PFSK-1 (cell line): ENCODE data around the gene IGFBP2.

ENCODE experiments used
- FOXP2 ChIP-seq: optimal IDR thresholded peaks from 2 replicates; pipeline ENCODE3; 2011; ENCODE audit warnings: borderline replicate concordance, control low read depth, inconsistent platforms; ENCODE audit not compliant: insufficient read depth; ENCODE audit errors: extremely low read length, extremely low read depth
- POLR2AphosphoS5 ChIP-seq: IDR thresholded peaks from 2 replicates; pipeline ENCODE4 v1.6.1; 2012; ENCODE audit warnings: low read depth, mild to moderate bottlenecking, control low read depth, low read length, moderate library complexity
- SIN3A ChIP-seq: IDR thresholded peaks from 2 replicates; pipeline ENCODE4 v1.6.1; 2012; ENCODE audit warnings: mild to moderate bottlenecking, low read length, moderate library complexity, borderline replicate concordance; ENCODE audit not compliant: insufficient read depth
- TAF1 ChIP-seq: IDR thresholded peaks from 2 replicates; pipeline ENCODE4 v1.6.1; 2012; ENCODE audit warnings: low read length, control low read depth, borderline replicate concordance; ENCODE audit not compliant: insufficient read depth
- TF ChIP-seq, protein P1 (sequence below), 2 experiments: IDR thresholded peaks; 2 replicates each; pipeline versions ENCODE4 v1.6.1 to v1.8.0; 2011 to 2012; ENCODE audit warnings: low read depth in 2 of 2, low read length in 2 of 2, control low read depth in 1 of 2, inconsistent platforms in 1 of 2, mild to moderate bottlenecking in 1 of 2, moderate library complexity in 1 of 2; ENCODE audit not compliant: insufficient read depth in 1 of 2

IGFBP2 gene

DNA sequence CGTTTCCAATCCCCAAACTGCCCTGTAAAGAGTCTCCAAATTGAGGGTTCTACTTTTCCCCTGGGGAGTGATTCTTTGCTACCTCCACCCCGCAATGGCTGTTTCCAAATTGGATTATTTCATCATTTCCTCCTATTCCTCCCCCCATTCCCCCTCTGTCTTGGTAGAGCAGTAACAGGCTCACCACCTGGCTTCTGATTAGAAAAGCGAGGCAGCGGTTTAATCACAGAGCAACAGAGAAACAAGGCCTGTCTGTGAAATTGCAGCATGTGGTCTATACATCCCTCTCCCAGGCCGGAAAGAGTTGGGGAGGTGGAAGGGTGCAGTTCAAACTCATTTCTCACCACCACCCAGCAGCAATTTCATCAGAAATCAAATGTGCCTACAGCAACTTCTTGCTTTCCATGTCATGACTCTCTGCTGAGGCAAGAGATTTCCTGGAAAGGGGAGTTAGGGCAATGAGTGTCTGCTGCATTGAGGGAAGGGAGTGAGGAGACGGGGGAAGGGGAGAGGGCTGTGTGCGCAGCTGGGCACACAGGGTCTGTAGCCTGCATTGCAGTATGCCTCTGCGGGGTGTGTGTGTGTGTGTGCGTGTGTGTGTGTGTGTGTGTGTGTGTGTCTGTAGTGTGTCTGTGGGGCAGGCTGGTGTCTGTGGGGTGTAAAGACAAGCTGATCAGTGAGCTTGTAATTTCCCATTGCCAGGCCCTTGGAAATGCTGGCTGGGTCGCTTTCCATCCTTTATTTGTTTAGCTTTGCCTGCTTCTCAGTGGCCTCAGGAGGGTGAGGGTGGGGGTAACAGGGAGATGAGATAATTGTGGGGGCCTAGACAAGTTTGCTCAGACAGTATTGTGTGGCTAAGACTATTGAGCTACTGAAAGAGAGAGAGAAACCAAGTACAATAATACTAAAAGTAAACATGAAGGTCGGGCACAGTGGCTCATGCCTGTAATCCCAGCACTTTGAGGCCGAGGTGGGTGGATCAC lies 13.5 kb upstream of the IGFBP2 start:
- TF ChIP-seq SIN3A (no peak), POLR2AphosphoS5 (no peak), TAF1 (no peak), FOXP2 (no peak)
- TF ChIP-seq, protein P1, sequence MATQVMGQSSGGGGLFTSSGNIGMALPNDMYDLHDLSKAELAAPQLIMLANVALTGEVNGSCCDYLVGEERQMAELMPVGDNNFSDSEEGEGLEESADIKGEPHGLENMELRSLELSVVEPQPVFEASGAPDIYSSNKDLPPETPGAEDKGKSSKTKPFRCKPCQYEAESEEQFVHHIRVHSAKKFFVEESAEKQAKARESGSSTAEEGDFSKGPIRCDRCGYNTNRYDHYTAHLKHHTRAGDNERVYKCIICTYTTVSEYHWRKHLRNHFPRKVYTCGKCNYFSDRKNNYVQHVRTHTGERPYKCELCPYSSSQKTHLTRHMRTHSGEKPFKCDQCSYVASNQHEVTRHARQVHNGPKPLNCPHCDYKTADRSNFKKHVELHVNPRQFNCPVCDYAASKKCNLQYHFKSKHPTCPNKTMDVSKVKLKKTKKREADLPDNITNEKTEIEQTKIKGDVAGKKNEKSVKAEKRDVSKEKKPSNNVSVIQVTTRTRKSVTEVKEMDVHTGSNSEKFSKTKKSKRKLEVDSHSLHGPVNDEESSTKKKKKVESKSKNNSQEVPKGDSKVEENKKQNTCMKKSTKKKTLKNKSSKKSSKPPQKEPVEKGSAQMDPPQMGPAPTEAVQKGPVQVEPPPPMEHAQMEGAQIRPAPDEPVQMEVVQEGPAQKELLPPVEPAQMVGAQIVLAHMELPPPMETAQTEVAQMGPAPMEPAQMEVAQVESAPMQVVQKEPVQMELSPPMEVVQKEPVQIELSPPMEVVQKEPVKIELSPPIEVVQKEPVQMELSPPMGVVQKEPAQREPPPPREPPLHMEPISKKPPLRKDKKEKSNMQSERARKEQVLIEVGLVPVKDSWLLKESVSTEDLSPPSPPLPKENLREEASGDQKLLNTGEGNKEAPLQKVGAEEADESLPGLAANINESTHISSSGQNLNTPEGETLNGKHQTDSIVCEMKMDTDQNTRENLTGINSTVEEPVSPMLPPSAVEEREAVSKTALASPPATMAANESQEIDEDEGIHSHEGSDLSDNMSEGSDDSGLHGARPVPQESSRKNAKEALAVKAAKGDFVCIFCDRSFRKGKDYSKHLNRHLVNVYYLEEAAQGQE (IDR thresholded peaks at IDR 0.05; ENCODE audit: insufficient read depth in 1 of 2, low read depth in 2 of 2, low read length in 2 of 2): no peak

DNA sequence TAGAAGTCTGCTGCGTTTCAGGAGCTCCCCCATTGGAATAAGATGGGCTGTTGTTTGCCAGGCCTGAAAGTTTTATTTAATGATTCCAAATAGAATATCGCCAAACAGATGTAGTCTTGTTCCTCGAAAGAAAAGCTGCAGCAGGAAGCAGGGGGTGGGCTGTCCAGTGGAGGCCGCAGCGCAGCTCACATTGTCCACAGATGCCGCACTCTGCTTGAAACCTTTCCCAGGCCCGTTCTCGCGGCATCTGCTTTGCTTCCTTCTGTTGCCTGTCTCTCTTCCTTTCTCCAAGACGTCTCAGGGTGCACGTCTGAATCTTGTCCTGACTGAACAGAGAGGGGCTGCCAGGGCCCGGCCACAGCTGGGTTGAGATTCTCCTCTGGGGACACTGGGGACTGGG lies 12.4 kb upstream of the IGFBP2 start:
- TF ChIP-seq POLR2AphosphoS5 (no peak), FOXP2 (no peak), TAF1 (no peak)
- TF ChIP-seq, protein P1 (IDR thresholded peaks at IDR 0.05; ENCODE audit: insufficient read depth in 1 of 2, low read depth in 2 of 2, low read length in 2 of 2): no peak

DNA sequence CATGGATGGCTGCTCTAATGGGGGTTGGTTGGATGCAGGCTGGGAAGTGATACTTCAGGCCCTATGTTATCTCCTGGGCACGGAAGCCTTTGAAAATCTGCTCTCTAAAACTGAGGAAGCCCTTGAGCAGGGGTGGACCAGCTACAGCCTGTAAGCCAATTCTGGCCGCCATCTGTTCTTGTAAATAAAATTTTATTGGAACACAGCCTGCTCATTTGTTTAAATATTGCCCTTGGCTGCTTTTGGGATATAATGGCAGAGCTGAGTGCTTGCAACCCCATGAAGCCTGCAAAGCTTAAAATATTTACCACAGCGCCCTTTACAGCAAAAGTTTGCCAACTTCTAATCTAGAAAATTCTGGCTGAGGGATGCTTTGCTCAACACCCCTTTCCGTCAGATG lies 11.9 kb upstream of the IGFBP2 start:
- TF ChIP-seq FOXP2 (no peak), SIN3A (no peak), POLR2AphosphoS5 (no peak), TAF1 (no peak)
- TF ChIP-seq, protein P1 (IDR thresholded peaks at IDR 0.05; ENCODE audit: insufficient read depth in 1 of 2, low read depth in 2 of 2, low read length in 2 of 2): no peak

DNA sequence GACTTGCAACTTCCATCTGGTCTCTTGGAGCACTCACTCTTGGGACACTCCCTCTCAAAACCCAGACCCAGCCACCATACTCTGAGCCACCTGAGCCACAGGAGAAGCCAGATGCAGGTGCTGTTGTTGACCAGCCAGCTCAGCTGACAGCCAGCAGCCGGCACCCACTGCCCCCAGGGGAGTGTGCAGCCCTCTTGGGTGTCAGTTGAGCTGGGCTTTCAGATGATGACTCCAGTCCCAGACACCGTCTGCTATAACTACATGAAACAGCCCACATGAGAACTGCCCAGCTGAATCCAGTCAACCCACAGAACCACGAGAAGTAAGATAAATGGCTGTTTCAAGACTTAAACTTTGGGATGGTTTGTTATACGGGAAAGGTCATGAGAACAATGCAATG lies 10.7 kb upstream of the IGFBP2 start:
- no peak for TF ChIP-seq POLR2AphosphoS5
- TF ChIP-seq, protein P1 (IDR thresholded peaks at IDR 0.05; ENCODE audit: insufficient read depth in 1 of 2, low read depth in 2 of 2, low read length in 2 of 2): no peak
- no peak for TF ChIP-seq SIN3A
- TF ChIP-seq FOXP2: no peak
- TF ChIP-seq TAF1: no peak
